Measurements from ENCODE around the gene DHRSX.

GRCh38 chrX:2237976-2238375 lies 262.8 kb downstream of the DHRSX start:
- TF ChIP-seq CTCF (IDR thresholded peaks at IDR 0.05), result no peak
- no peak for TF ChIP-seq POLR2A (IDR thresholded peaks at IDR 0.05)

All from thyroid gland (tissue), 4 donors.